Peyer's patch (tissue), 4 donors: ENCODE measurements around the gene NALCN.

Experiments used
- CTCF ChIP-seq, 6 experiments: fragments of 450-650 bp in 4 of 6; fragments of 200-600 bp in 2 of 6; sonication (generic) in 1 of 6; IDR thresholded peaks; one replicate each; pipeline ENCODE4 v1.5.1; 2017 to 2019; ENCODE audit warnings: antibody characterized with exemption in 6 of 6, mild to moderate bottlenecking in 3 of 6, moderate library complexity in 1 of 6
- POLR2A ChIP-seq, 2 donors: fragments of 450-650 bp; IDR thresholded peaks; one replicate each; pipeline ENCODE4 v1.5.1; 2017; ENCODE audit warnings: antibody characterized with exemption in 2 of 2, mild to moderate bottlenecking in 2 of 2, moderate library complexity in 2 of 2

GRCh38 chr13:101307181-101307701 lies 109.1 kb downstream of the NALCN start:
- TF ChIP-seq CTCF (IDR thresholded peaks at IDR 0.05) (no peak), POLR2A (IDR thresholded peaks at IDR 0.05) (no peak)
